ENCODE measurements around the gene EGFR. TPM values are rescaled to one million over a fixed set of nuclear protein-coding genes. Genes with fewer than 3 reads are reported as not detected.

The EGFR gene
- total and polyA plus RNA-seq, 2 donors (not counting 3 experiments of a cell fraction or from before 2014, with no cell fraction given), result 1.5 to 4.1 TPM

DNA sequence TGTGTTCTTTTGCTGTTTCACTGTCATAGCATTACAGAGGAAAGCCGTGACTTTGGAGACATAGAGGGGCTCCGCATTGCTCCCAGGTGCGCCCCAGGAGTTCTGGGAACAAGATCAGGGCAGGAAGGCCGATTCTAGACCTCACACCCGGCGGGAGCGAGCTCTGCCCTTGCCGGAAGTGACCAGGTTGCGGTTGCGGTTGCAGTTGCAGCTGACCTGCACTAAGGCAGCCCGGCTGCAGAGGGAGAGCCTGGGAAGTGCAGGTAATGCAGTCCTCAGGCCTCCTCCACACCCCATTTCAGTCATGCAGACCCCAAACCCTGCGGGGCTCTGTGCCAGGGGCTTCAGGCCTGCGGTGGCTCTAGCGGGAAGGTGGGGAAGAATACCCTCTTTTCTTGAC is 216.3 kb downstream of the EGFR start:
- ChIA-PET POLR2A (no interaction called here), CTCF (no interaction called here)
- H3K79me2 ChIP-seq (ENCODE audit: control insufficient read depth, insufficient read depth, low read length), result no peaks in the 10 kb centered on the region
- DNase-seq (ENCODE audit: low read depth, low spot score) (no peak), FAIRE-seq (no peak)
- H3K27me3 ChIP-seq (ENCODE audit: control insufficient read depth in 2 of 2, insufficient read depth in 2 of 2, low read length in 2 of 2), result peaks cover 17 to 27% of the 10 kb centered on the region in 2 experiments
- H3K9ac ChIP-seq (replicated peaks; ENCODE audit: extremely low read depth, insufficient read depth, low read length), result no peak overlapping the region
- no peak for TF ChIP-seq JUN (IDR thresholded peaks at IDR 0.05; ENCODE audit: borderline replicate concordance, insufficient read depth, insufficient read length, low read depth)
- no peak for TF ChIP-seq EZH2 (IDR thresholded peaks at IDR 0.05; ENCODE audit: borderline replicate concordance, low read depth, low read length, severe bottlenecking)
- TF ChIP-seq POLR2AphosphoS5 (IDR thresholded peaks at IDR 0.05; ENCODE audit: insufficient read depth, low read depth, low read length), result no peak
- no peak for TF ChIP-seq FOS (IDR thresholded peaks at IDR 0.05; ENCODE audit: borderline replicate concordance, insufficient read depth, low read length)
- no peak for TF ChIP-seq MYC (IDR thresholded peaks at IDR 0.05; ENCODE audit: low read depth, low read length)
- no peak for TF ChIP-seq POLR2A (IDR thresholded peaks at IDR 0.05; ENCODE audit: low read depth, low read length)
- TF ChIP-seq GATA2 (IDR thresholded peaks at IDR 0.05; ENCODE audit: insufficient read depth, insufficient read length, low read depth, low read length), result no peak
- TF ChIP-seq, protein P1, sequence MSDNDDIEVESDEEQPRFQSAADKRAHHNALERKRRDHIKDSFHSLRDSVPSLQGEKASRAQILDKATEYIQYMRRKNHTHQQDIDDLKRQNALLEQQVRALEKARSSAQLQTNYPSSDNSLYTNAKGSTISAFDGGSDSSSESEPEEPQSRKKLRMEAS (IDR thresholded peaks at IDR 0.05; ENCODE audit: insufficient read depth, insufficient read length), result no peak
- intact Hi-C loops (cut with micrococcal nuclease), result no loop called here
- H3K9me3 ChIP-seq (replicated peaks; ENCODE audit: control insufficient read depth, insufficient read depth, low read length), result no peaks in the 10 kb centered on the region
- no peaks in the 10 kb centered on the region for H3K9me1 ChIP-seq (replicated peaks; ENCODE audit: control insufficient read depth, extremely low read depth, insufficient read depth, low read length)
- no TSS peak for BruUV-seq (replicated peaks)
- H3K27ac ChIP-seq (ENCODE audit: insufficient read depth, low read depth, low read length), result no peak overlapping the region
- H3K4me2 ChIP-seq (ENCODE audit: insufficient read depth, low read length), result no peak overlapping the region
- no peaks in the 10 kb centered on the region for H4K20me1 ChIP-seq (replicated peaks; ENCODE audit: control insufficient read depth, extremely low read depth, insufficient read depth, low read length)
- no peaks in the 10 kb centered on the region for H3K4me1 ChIP-seq (ENCODE audit: control insufficient read depth, extremely low read depth, insufficient read depth, low read length)
- no peak overlapping the region for H2AFZ ChIP-seq (ENCODE audit: low read depth, low read length)
- H3K4me3 ChIP-seq (replicated peaks in 1 of 3; ENCODE audit: insufficient read depth in 1 of 3, low read depth in 1 of 3, low read length in 3 of 3), result no peak overlapping the region
- dilution Hi-C loops (cut with MboI; ENCODE audit: extremely low pct_ligation_motif_present, low sequenced_read_pairs), result no loop called here
- H3K36me3 ChIP-seq (ENCODE audit: control insufficient read depth in 2 of 2, extremely low read depth in 1 of 2, insufficient read depth in 2 of 2, low read length in 2 of 2), result no peaks in the 10 kb centered on the region

DNA sequence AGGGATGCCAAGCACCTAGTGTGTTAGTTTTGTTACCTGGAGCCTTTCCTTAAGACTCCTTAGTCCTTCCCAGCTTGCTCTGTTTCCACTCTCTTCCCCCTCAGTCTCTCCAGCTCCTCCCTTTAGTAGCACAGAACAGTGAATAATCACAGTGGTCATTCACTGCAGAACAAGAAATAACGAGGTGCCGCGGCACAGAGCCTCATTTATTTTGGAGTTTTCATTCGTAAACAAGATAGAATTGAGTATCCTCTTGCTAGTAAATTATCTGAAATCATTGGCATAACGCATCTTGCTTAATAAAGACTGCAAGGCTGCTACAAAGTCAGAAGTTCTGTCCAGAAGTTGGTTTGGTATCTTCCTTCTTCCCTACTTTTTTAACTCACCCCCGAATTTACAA is 217.0 kb downstream of the EGFR start:
- no peak for TF ChIP-seq GATA2 (IDR thresholded peaks at IDR 0.05; ENCODE audit: insufficient read depth, insufficient read length, low read depth, low read length)
- TF ChIP-seq, protein P2, sequence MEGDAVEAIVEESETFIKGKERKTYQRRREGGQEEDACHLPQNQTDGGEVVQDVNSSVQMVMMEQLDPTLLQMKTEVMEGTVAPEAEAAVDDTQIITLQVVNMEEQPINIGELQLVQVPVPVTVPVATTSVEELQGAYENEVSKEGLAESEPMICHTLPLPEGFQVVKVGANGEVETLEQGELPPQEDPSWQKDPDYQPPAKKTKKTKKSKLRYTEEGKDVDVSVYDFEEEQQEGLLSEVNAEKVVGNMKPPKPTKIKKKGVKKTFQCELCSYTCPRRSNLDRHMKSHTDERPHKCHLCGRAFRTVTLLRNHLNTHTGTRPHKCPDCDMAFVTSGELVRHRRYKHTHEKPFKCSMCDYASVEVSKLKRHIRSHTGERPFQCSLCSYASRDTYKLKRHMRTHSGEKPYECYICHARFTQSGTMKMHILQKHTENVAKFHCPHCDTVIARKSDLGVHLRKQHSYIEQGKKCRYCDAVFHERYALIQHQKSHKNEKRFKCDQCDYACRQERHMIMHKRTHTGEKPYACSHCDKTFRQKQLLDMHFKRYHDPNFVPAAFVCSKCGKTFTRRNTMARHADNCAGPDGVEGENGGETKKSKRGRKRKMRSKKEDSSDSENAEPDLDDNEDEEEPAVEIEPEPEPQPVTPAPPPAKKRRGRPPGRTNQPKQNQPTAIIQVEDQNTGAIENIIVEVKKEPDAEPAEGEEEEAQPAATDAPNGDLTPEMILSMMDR (IDR thresholded peaks at IDR 0.05; ENCODE audit: extremely low read depth in 1 of 2, insufficient read depth in 1 of 2, low read depth in 1 of 2, low read length in 2 of 2), result no peak
- TF ChIP-seq POLR2AphosphoS5 (IDR thresholded peaks at IDR 0.05; ENCODE audit: insufficient read depth, low read depth, low read length), result no peak
- TF ChIP-seq EZH2 (IDR thresholded peaks at IDR 0.05; ENCODE audit: borderline replicate concordance, low read depth, low read length, severe bottlenecking), result no peak
- TF ChIP-seq POLR2A (IDR thresholded peaks at IDR 0.05; ENCODE audit: low read depth, low read length), result no peak
- no peak for TF ChIP-seq JUN (IDR thresholded peaks at IDR 0.05; ENCODE audit: borderline replicate concordance, insufficient read depth, insufficient read length, low read depth)
- TF ChIP-seq, protein P1 (IDR thresholded peaks at IDR 0.05; ENCODE audit: insufficient read depth, insufficient read length), result no peak
- no peak for TF ChIP-seq FOS (IDR thresholded peaks at IDR 0.05; ENCODE audit: borderline replicate concordance, insufficient read depth, low read length)
- TF ChIP-seq MYC (IDR thresholded peaks at IDR 0.05; ENCODE audit: low read depth, low read length), result no peak
- Histone ChIP-seq H3K9ac (replicated peaks; ENCODE audit: extremely low read depth, insufficient read depth, low read length) (no peak overlapping the region), H3K4me3 (replicated peaks in 1 of 3; ENCODE audit: insufficient read depth in 1 of 3, low read depth in 1 of 3, low read length in 3 of 3) (no peak overlapping the region), H3K27me3 (ENCODE audit: control insufficient read depth in 2 of 2, insufficient read depth in 2 of 2, low read length in 2 of 2) (peaks cover 15 to 27% of the 10 kb centered on the region in 2 experiments), H3K4me1 (ENCODE audit: control insufficient read depth, extremely low read depth, insufficient read depth, low read length) (no peaks in the 10 kb centered on the region), H2AFZ (ENCODE audit: low read depth, low read length) (no peak overlapping the region), H3K36me3 (ENCODE audit: control insufficient read depth in 2 of 2, extremely low read depth in 1 of 2, insufficient read depth in 2 of 2, low read length in 2 of 2) (no peaks in the 10 kb centered on the region), H3K27ac (ENCODE audit: insufficient read depth, low read depth, low read length) (no peak overlapping the region), H3K4me2 (ENCODE audit: insufficient read depth, low read length) (no peak overlapping the region), H3K9me1 (replicated peaks; ENCODE audit: control insufficient read depth, extremely low read depth, insufficient read depth, low read length) (no peaks in the 10 kb centered on the region), H3K9me3 (replicated peaks; ENCODE audit: control insufficient read depth, insufficient read depth, low read length) (no peaks in the 10 kb centered on the region), H3K79me2 (ENCODE audit: control insufficient read depth, insufficient read depth, low read length) (no peaks in the 10 kb centered on the region), H4K20me1 (replicated peaks; ENCODE audit: control insufficient read depth, extremely low read depth, insufficient read depth, low read length) (no peaks in the 10 kb centered on the region)
- BruUV-seq (replicated peaks), result no TSS peak
- no peak for FAIRE-seq
- ChIA-PET POLR2A (no interaction called here), CTCF (no interaction called here)
- intact Hi-C loops (cut with micrococcal nuclease) (no loop called here), dilution Hi-C loops (cut with MboI; ENCODE audit: extremely low pct_ligation_motif_present, low sequenced_read_pairs) (no loop called here)
- DNase-seq (ENCODE audit: low read depth, low spot score), result no peak

Data from endothelial cell of umbilical vein (primary cell).